NCI-H1092 (cell line): Measurements from ENCODE around the gene RNF151.

Experiments
- DNase-seq: peaks from one replicate; lab custom pipeline; 2025; lab: John Stamatoyannopoulos, UW

RNF151 gene

GRCh38 chr16:1991588-1991947 lies 24.9 kb downstream of the RNF151 start:
- DNase-seq: no peak

GRCh38 chr16:1991948-1992703 lies 25.5 kb downstream of the RNF151 start:
- no peak for DNase-seq

- no peak for DNase-seq
These were observed 26.2 kb downstream of the RNF151 start for GRCh38 chr16:1992704-1993317.

GRCh38 chr16:1993731-1994131 lies 27.1 kb downstream of the RNF151 start:
- DNase-seq: no peak

- no peak for DNase-seq
These were observed 31.1 kb downstream of the RNF151 start for GRCh38 chr16:1997494-1998359.

- DNase-seq: no peak
These were observed 31.7 kb downstream of the RNF151 start for GRCh38 chr16:1998360-1998835.

- DNase-seq: no peak
These were observed 32.5 kb downstream of the RNF151 start for GRCh38 chr16:1998852-1999801.

- DNase-seq: no peak
These were observed 33.3 kb downstream of the RNF151 start for GRCh38 chr16:1999866-2000514.

- no peak for DNase-seq
These were observed 34.4 kb downstream of the RNF151 start for GRCh38 chr16:2001035-2001434.

GRCh38 chr16:2001456-2002355 lies 35.0 kb downstream of the RNF151 start:
- no peak for DNase-seq

- DNase-seq: no peak
These were observed 36.0 kb downstream of the RNF151 start for GRCh38 chr16:2002406-2003230.

GRCh38 chr16:2003231-2003826 lies 36.7 kb downstream of the RNF151 start:
- no peak for DNase-seq

GRCh38 chr16:2003827-2004641 lies 37.4 kb downstream of the RNF151 start:
- peak; percentile 87 for DNase-seq

- peak; percentile 71 for DNase-seq
These were observed 38.3 kb downstream of the RNF151 start for GRCh38 chr16:2004795-2005517.

- DNase-seq: peak; percentile 37
These were observed 39.0 kb downstream of the RNF151 start for GRCh38 chr16:2005646-2006045.

- no peak for DNase-seq
These were observed 39.7 kb downstream of the RNF151 start for GRCh38 chr16:2006317-2006716.
